ENCODE data around the gene FXYD3.
"Not testable (repeated sequence)": the region's sequence is repeated elsewhere in the genome, so short reads cannot be mapped to it uniquely, and the experiment has no call there.

FXYD3 gene

GRCh38 chr19:35125270-35125717 lies 9.7 kb downstream of the FXYD3 start:
- DNase-seq (ENCODE audit: low read depth) = no peak

- DNase-seq (ENCODE audit: low read depth) = no peak
Observed at GRCh38 chr19:35125749-35126623, 10.4 kb downstream of the FXYD3 start.

- DNase-seq (ENCODE audit: low read depth) = no peak
Observed at GRCh38 chr19:35126624-35126959, 11.0 kb downstream of the FXYD3 start.

GRCh38 chr19:35127871-35128270 lies 12.2 kb downstream of the FXYD3 start:
- no peak for DNase-seq (ENCODE audit: low read depth)

GRCh38 chr19:35128398-35129057 lies 12.9 kb downstream of the FXYD3 start:
- no peak for DNase-seq (ENCODE audit: low read depth)

- DNase-seq (ENCODE audit: low read depth) = not testable (repeated sequence)
Observed at GRCh38 chr19:35129724-35130274, 14.2 kb downstream of the FXYD3 start.

GRCh38 chr19:35130761-35131720 lies 15.4 kb downstream of the FXYD3 start:
- DNase-seq (ENCODE audit: low read depth) = no peak

GRCh38 chr19:35132254-35132653 lies 16.6 kb downstream of the FXYD3 start:
- DNase-seq (ENCODE audit: low read depth) = no peak

GRCh38 chr19:35133826-35134225 lies 18.2 kb downstream of the FXYD3 start:
- DNase-seq (ENCODE audit: low read depth) = no peak

- DNase-seq (ENCODE audit: low read depth) = no peak
Observed at GRCh38 chr19:35134601-35135242, 19.1 kb downstream of the FXYD3 start, which contains the start of gene LGI4. TSS of gene LGI4 (minus strand) at chr19:35135059. CDS start at chr19:35134680, 379 bp downstream.

- peak; percentile 67 for DNase-seq (ENCODE audit: low read depth)
Observed at GRCh38 chr19:35135389-35135909, 19.8 kb downstream of the FXYD3 start.

- no peak for DNase-seq (ENCODE audit: low read depth)
Observed at GRCh38 chr19:35136231-35136630, 20.6 kb downstream of the FXYD3 start.

- no peak for DNase-seq (ENCODE audit: low read depth)
Observed at GRCh38 chr19:35136977-35137702, 21.5 kb downstream of the FXYD3 start.

GRCh38 chr19:35138305-35138892 lies 22.8 kb downstream of the FXYD3 start, which contains the start of gene FXYD1:
TSS of gene FXYD1 (plus strand) at chr19:35138824. CDS start at chr19:35140080, 1,256 bp downstream.
- no peak for DNase-seq (ENCODE audit: low read depth)

- DNase-seq (ENCODE audit: low read depth) = no peak
Observed at GRCh38 chr19:35140207-35140961, 24.8 kb downstream of the FXYD3 start.

GRCh38 chr19:35140962-35141836 lies 25.6 kb downstream of the FXYD3 start:
- DNase-seq (ENCODE audit: low read depth) = peak; percentile 95

- DNase-seq (ENCODE audit: low read depth) = peak; percentile 27
Observed at GRCh38 chr19:35141837-35142605, 26.4 kb downstream of the FXYD3 start.
